HG02571 (cell line): Measurements from ENCODE around the gene AGMO.

ENCODE experiments used
- ATAC-seq: cut with Tn5 transposase; IDR thresholded peaks from one replicate; pipeline ENCODE4 v1.9.1; 2021; ENCODE audit warnings: mild to moderate bottlenecking, moderate library complexity; ENCODE audit not compliant: unreplicated experiment

AGMO gene

DNA sequence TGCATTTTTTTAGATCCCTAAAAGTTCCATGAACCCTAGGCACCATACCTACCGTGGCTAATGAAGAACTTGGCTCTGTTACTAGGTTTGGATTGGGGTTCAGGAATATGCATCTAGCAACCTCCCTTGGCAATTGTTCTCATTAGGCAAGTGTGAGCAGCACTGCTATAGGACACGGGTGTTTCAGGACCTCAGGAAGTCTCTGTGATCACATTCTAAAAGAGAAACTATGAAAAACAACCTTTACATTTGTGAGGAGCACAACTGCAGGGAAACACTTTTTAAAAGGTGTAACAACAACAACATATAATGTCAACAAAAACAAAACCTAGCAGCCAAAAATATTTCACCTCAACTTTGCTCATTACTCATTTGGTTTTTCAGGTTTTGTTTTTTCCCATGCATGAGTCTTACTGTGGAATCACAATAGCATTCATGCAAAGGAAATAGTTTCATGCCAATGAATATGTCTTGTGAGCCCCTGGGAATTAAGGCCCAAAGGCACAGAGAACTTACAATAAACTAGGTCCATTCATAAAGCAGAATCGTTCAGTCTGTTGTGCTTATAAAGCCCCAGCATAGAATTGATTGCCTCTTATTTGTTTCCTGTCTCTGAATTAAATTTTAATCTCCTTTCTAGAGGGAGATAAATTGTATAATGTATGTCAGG is 403.5 kb downstream of the AGMO start:
- no peak for ATAC-seq
